GM12872 (cell line): Measurements from ENCODE around the gene LARP4B.

Experiments
- CTCF ChIP-seq: IDR thresholded peaks from 3 replicates; pipeline ENCODE4 v1.5.1; 2011; ENCODE audit warnings: low read depth, mild to moderate bottlenecking, low read length, moderate library complexity; ENCODE audit not compliant: insufficient read depth

The LARP4B gene

GRCh38 chr10:955127-955819 lies 23.8 kb upstream of the LARP4B start:
- no peak for TF ChIP-seq CTCF

- TF ChIP-seq CTCF = no peak
Observed at GRCh38 chr10:954396-954795, 22.9 kb upstream of the LARP4B start.

- no peak for TF ChIP-seq CTCF
Observed at GRCh38 chr10:953836-954235, 22.3 kb upstream of the LARP4B start.

- no peak for TF ChIP-seq CTCF
Observed at GRCh38 chr10:949446-949845, 17.9 kb upstream of the LARP4B start.

- TF ChIP-seq CTCF = no peak
Observed at GRCh38 chr10:948347-948746, 16.8 kb upstream of the LARP4B start.

GRCh38 chr10:947881-948280 lies 16.4 kb upstream of the LARP4B start:
- TF ChIP-seq CTCF = no peak

GRCh38 chr10:947051-947450 lies 15.5 kb upstream of the LARP4B start:
- no peak for TF ChIP-seq CTCF
